Ovary (tissue), 9 donors: ENCODE data around the gene RNF144B. TPM values are rescaled to one million over a fixed set of nuclear protein-coding genes. Genes with fewer than 3 reads are reported as not detected.

ENCODE experiments used
- DNase-seq, 5 donors: peaks; one replicate each; pipeline ENCODE4 v3.0.0-alpha.2; 2019 to 2020
- H3K27ac ChIP-seq, 2 donors: fragments of 200-600 bp; one replicate each; pipeline versions ENCODE4 v1.5.1 to v1.8.0; 2019 to 2022
- H3K27me3 ChIP-seq: fragments of 200-600 bp; one replicate; pipeline ENCODE4 v1.8.0; 2022
- H3K36me3 ChIP-seq: fragments of 200-600 bp; sonication (generic); one replicate; pipeline ENCODE4 v1.5.1; 2019
- H3K4me1 ChIP-seq: one replicate; pipeline ENCODE4 v1.8.1; 2013; ENCODE audit warnings: mild to moderate bottlenecking, moderate library complexity; ENCODE audit not compliant: insufficient read depth
- H3K4me3 ChIP-seq: fragments of 200-600 bp; sonication (generic); one replicate; pipeline ENCODE4 v1.5.1; 2017
- H3K9me3 ChIP-seq, 2 donors: fragments of 200-600 bp in 1 of 2; sonication (generic) in 1 of 2; one replicate each; pipeline versions ENCODE4 v1.5.1 to v1.8.1; 2013 to 2019; ENCODE audit warnings: mild to moderate bottlenecking in 1 of 2, moderate library complexity in 1 of 2
- CTCF ChIP-seq, 3 donors: fragments of 450-650 bp in 2 of 3; fragments of 200-600 bp in 1 of 3; IDR thresholded peaks; one replicate each; pipeline versions ENCODE4 v1.5.1 to v1.8.0; 2016 to 2022; ENCODE audit warnings: antibody characterized with exemption in 3 of 3, mild to moderate bottlenecking in 1 of 3
- EP300 ChIP-seq: sonication (generic); formaldehyde crosslinking; IDR thresholded peaks from one replicate; pipeline ENCODE4 v1.6.1; 2017; ENCODE audit warnings: antibody characterized with exemption
- POLR2A ChIP-seq: fragments of 450-650 bp; IDR thresholded peaks from one replicate; pipeline ENCODE4 v1.6.1; 2017; ENCODE audit warnings: antibody characterized with exemption, mild to moderate bottlenecking, moderate library complexity
- WGBS, 3 donors: extraction: QIAGEN DNeasy Blood & Tissue Kit in 1 of 3; methylation state at CpG; one replicate each; pipeline versions ENCODE4 v1.1.5 to v1.1.7; 2013 to 2017; 5-methylcytosine and 5-hydroxymethylcytosine counted together
- intact Hi-C, 4 donors: fragments of 100-400 bp; cut with DNase I; formaldehyde crosslinking; loops; one replicate each; pipeline versions ENCODE4 v1.11.0 to v1.15.1; 2022 to 2023
- polyA plus RNA-seq, 2 donors: library from polyadenylated mRNA; stranded (reverse); fragments of 200-250 nt in 1 of 2; fragments of 350-450 nt in 1 of 2; fragmentation: Illumina TruSeq in 1 of 2; extraction: RNeasy Lipid Tissue Mini Kit (QIAGEN cat#74804) in 1 of 2; gene quantifications; one replicate each; pipeline ENCODE4 v1.2.3, GENCODE V29; 2013 to 2014
- total RNA-seq, 7 donors: library from RNA; depleted of rRNA in 2 of 7; stranded (reverse); fragments of >200 nt in 2 of 7; fragmentation: NEBNext Ultra II Directional in 3 of 7; extraction: Animal tissue kit (Norgen Biotek cat#: 25700) in 3 of 7; gene quantifications; one replicate each; pipeline versions ENCODE4 v1.1.0 to v1.2.4, GENCODE V29; 2016 to 2023
- donor health status: DM: no; HTN: no; CAD: no; lungs with moderate emphysema.
- donor health status: DM: no; HTN: no; CAD: no.
- donor health status: Bipolar disorder and iron deficiency.
- donor health status: DM: yes; HTN: yes; CAD: no.
- donor health status: DM: no; HTN: no; CAD: no.
- donor health status: DM: yes; HTN: yes; CAD: no.

The RNF144B gene
- total and polyA plus RNA-seq, 9 donors = 2.5 to 18.7 (median 4.0) TPM

GRCh38 chr6:18432180-18432579, 45.0 kb downstream of the RNF144B start:
- Histone ChIP-seq H3K36me3 (no peaks in the 10 kb centered on the region), H3K4me1 (no peaks in the 10 kb centered on the region), H3K27me3 (no peaks in the 10 kb centered on the region), H3K9me3 (no peaks in the 10 kb centered on the region), H3K4me3 (no peak overlapping the region), H3K27ac (no peak overlapping the region)
- DNase-seq = no peak
- TF ChIP-seq CTCF (IDR thresholded peaks at IDR 0.05) (no peak), EP300 (no peak), POLR2A (no peak)
- intact Hi-C loops = no loop called here
- 60 to 82% (median 61%) methylated on average over 3 of the region's 3 CpGs for WGBS, 3 donors

- Histone ChIP-seq H3K27ac (no peak overlapping the region), H3K36me3 (no peaks in the 10 kb centered on the region), H3K27me3 (no peaks in the 10 kb centered on the region), H3K4me1 (no peaks in the 10 kb centered on the region), H3K4me3 (no peak overlapping the region), H3K9me3 (no peaks in the 10 kb centered on the region)
- intact Hi-C loops = no loop called here
- no peak for DNase-seq
- 73 to 88% (median 78%) methylated on average over 3 of the region's 3 CpGs for WGBS, 3 donors
- no peak for TF ChIP-seq POLR2A
- TF ChIP-seq CTCF (IDR thresholded peaks at IDR 0.05) = no peak
- TF ChIP-seq EP300 = no peak
Observed at GRCh38 chr6:18432619-18433018, 45.5 kb downstream of the RNF144B start.

GRCh38 chr6:18433059-18433458, 45.9 kb downstream of the RNF144B start:
- Histone ChIP-seq H3K27me3 (no peaks in the 10 kb centered on the region), H3K36me3 (no peaks in the 10 kb centered on the region), H3K4me1 (no peaks in the 10 kb centered on the region), H3K27ac (no peak overlapping the region), H3K9me3 (no peaks in the 10 kb centered on the region), H3K4me3 (no peak overlapping the region)
- WGBS, 3 donors = 64 to 81% (median 67%) methylated on average over 2 of the region's 2 CpGs
- DNase-seq = no peak
- TF ChIP-seq CTCF (IDR thresholded peaks at IDR 0.05) = no peak
- TF ChIP-seq EP300 = no peak
- TF ChIP-seq POLR2A = no peak
- intact Hi-C loops = no loop called here

GRCh38 chr6:18436341-18436740, 49.2 kb downstream of the RNF144B start:
- intact Hi-C loops = no loop called here
- H3K9me3 ChIP-seq = no peaks in the 10 kb centered on the region
- 90 to 95% (median 93%) methylated on average over 3 of the region's 3 CpGs for WGBS, 3 donors
- no peak overlapping the region for H3K27ac ChIP-seq
- no peak overlapping the region for H3K4me3 ChIP-seq
- no peaks in the 10 kb centered on the region for H3K27me3 ChIP-seq
- H3K36me3 ChIP-seq = no peaks in the 10 kb centered on the region
- no peaks in the 10 kb centered on the region for H3K4me1 ChIP-seq
- no peak for DNase-seq
- TF ChIP-seq POLR2A (no peak), CTCF (IDR thresholded peaks at IDR 0.05) (no peak), EP300 (no peak)

- no peak for TF ChIP-seq EP300
- no peak for TF ChIP-seq POLR2A
- no peak for TF ChIP-seq CTCF (IDR thresholded peaks at IDR 0.05)
- intact Hi-C loops = no loop called here
- Histone ChIP-seq H3K27me3 (no peaks in the 10 kb centered on the region), H3K9me3 (no peaks in the 10 kb centered on the region), H3K4me3 (no peak overlapping the region), H3K27ac (no peak overlapping the region), H3K36me3 (no peaks in the 10 kb centered on the region), H3K4me1 (no peaks in the 10 kb centered on the region)
- no peak for DNase-seq
Observed at GRCh38 chr6:18439581-18439980, 52.4 kb downstream of the RNF144B start.
